ENCODE data around the gene SLFN12. TPM values are rescaled to one million over a fixed set of nuclear protein-coding genes. Genes with fewer than 3 reads are reported as not detected.

The SLFN12 gene
- total and polyA plus RNA-seq, 10 of the 15 experiments (the other 5 are each of a cell fraction or from before 2014, with no cell fraction given), result 8.7 to 18.5 (median 13.4) TPM

DNA sequence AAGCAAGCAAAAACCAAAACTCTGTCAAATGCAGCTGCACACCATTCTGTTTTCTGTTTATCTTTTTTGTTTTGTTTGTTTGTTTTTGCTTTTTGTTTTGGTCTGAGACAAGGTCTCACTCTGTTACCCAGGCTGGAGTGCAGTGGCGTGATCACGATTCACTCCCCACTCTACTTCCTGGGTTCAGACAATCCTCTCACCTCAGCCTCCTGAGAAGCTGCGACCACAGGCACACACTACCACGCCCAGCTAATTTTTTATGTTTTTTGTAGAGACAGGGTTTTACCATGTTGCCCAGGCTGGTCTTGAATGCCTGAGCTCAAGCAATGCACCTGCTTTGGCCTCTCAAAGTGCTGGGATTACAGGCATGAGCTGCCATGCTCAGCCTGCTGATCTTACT is 35.5 kb upstream of the SLFN12 start:
- in situ Hi-C loops (cut with MboI) (no loop called here), intact Hi-C loops (cut with micrococcal nuclease; ENCODE audit: unreplicated experiment) (no loop called here)
- FAIRE-seq (no peak), DNase-seq (ENCODE audit: low read depth, low spot score) (no peak), ATAC-seq (no peak)
- no peaks in the 10 kb centered on the region for H3K27me3 ChIP-seq (replicated peaks in 1 of 2; ENCODE audit: control insufficient read depth in 2 of 2, insufficient read depth in 2 of 2, low read length in 1 of 2)
- H3K4me3 ChIP-seq, result no peak overlapping the region
- H3K9me3 ChIP-seq (replicated peaks; ENCODE audit: control insufficient read depth, insufficient read depth, low read length), result no peaks in the 10 kb centered on the region
- WGBS (ENCODE audit: insufficient coverage, insufficient replicate concordance, low lambda C conversion rate, missing lambda C conversion rate), result 24% methylated on average over 4 of the region's 4 CpGs
- no peaks in the 10 kb centered on the region for H3K79me2 ChIP-seq (ENCODE audit: control insufficient read depth, insufficient read depth, low read length)
- H4K20me1 ChIP-seq (ENCODE audit: control insufficient read depth, insufficient read depth), result no peaks in the 10 kb centered on the region
- H3K9ac ChIP-seq (ENCODE audit: control insufficient read depth, insufficient read depth, low read length), result no peak overlapping the region
- SMC1A ChIA-PET (ENCODE audit: uncharacterized antibody, unreplicated experiment), result no interaction called here
- POLR2A ChIA-PET, result no interaction called here
- CTCF ChIA-PET, result no interaction called here
- RAD21 ChIA-PET (ENCODE audit: unreplicated experiment), result interaction anchor here (0.9 kb wide), 1 partner anchor 66 kb away, joined by 3 read pairs; no protein-coding TSS in a partner anchor
- H3K36me3 ChIP-seq (ENCODE audit: control insufficient read depth in 2 of 2, insufficient read depth in 2 of 2, low read length in 1 of 2), result no peaks in the 10 kb centered on the region
- TF ChIP-seq MXI1 (IDR thresholded peaks at IDR 0.05; ENCODE audit: low read depth, low read length), result no peak
- TF ChIP-seq, protein P1, sequence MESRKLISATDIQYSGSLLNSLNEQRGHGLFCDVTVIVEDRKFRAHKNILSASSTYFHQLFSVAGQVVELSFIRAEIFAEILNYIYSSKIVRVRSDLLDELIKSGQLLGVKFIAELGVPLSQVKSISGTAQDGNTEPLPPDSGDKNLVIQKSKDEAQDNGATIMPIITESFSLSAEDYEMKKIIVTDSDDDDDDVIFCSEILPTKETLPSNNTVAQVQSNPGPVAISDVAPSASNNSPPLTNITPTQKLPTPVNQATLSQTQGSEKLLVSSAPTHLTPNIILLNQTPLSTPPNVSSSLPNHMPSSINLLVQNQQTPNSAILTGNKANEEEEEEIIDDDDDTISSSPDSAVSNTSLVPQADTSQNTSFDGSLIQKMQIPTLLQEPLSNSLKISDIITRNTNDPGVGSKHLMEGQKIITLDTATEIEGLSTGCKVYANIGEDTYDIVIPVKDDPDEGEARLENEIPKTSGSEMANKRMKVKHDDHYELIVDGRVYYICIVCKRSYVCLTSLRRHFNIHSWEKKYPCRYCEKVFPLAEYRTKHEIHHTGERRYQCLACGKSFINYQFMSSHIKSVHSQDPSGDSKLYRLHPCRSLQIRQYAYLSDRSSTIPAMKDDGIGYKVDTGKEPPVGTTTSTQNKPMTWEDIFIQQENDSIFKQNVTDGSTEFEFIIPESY (IDR thresholded peaks at IDR 0.05), result no peak
- no peak for TF ChIP-seq WRNIP1 (IDR thresholded peaks at IDR 0.05; ENCODE audit: borderline replicate concordance, low read depth, low read length)
- TF ChIP-seq CBX5 (IDR thresholded peaks at IDR 0.05; ENCODE audit: low read depth), result no peak
- TF ChIP-seq MEF2B (IDR thresholded peaks at IDR 0.05; ENCODE audit: partially characterized antibody, poor library complexity, severe bottlenecking), result no peak
- no peak for TF ChIP-seq CHD1 (IDR thresholded peaks at IDR 0.05; ENCODE audit: low read depth, low read length)
- no peak for TF ChIP-seq SMAD1 (IDR thresholded peaks at IDR 0.05; ENCODE audit: low read depth, partially characterized antibody)
- TF ChIP-seq MYC (IDR thresholded peaks at IDR 0.05; ENCODE audit: insufficient read depth, insufficient read length, insufficient replicate concordance, low read length, severe bottlenecking), result no peak
- TF ChIP-seq ZZZ3 (IDR thresholded peaks at IDR 0.05; ENCODE audit: control insufficient read depth, insufficient read length, low read depth), result no peak
- no peak for TF ChIP-seq GATAD2B (conservative IDR thresholded peaks at IDR 0.05; ENCODE audit: low read depth)
- TF ChIP-seq NR2C2 (IDR thresholded peaks at IDR 0.05; ENCODE audit: borderline replicate concordance, control insufficient read depth, insufficient read length, low read depth), result no peak
- TF ChIP-seq IRF5 (IDR thresholded peaks at IDR 0.05; ENCODE audit: borderline replicate concordance), result no peak
- no peak for TF ChIP-seq FOXK2 (IDR thresholded peaks at IDR 0.05)
- no peak for TF ChIP-seq POU2F2 (IDR thresholded peaks at IDR 0.05; ENCODE audit: borderline replicate concordance, low read depth, low read length)
- TF ChIP-seq NFIC (IDR thresholded peaks at IDR 0.05; ENCODE audit: low read depth, low read length), result no peak
- TF ChIP-seq RCOR1 (conservative IDR thresholded peaks at IDR 0.05; ENCODE audit: low read depth, low read length), result no peak
- TF ChIP-seq RAD21 (IDR thresholded peaks at IDR 0.05; ENCODE audit: insufficient read depth, low read depth, low read length), result no peak
- no peak overlapping the region for H2AFZ ChIP-seq (ENCODE audit: control insufficient read depth, low read depth, low read length)
- H3K4me2 ChIP-seq (ENCODE audit: control insufficient read depth, insufficient read depth), result no peak overlapping the region
- BruUV-seq (replicated peaks), result no TSS peak
- H3K27ac ChIP-seq (ENCODE audit: control insufficient read depth, insufficient read depth), result no peak overlapping the region
- no peaks in the 10 kb centered on the region for H3K4me1 ChIP-seq (ENCODE audit: control insufficient read depth, insufficient read depth, low read length)
